H9 (cell line): ENCODE measurements around the gene PKD2L1. TPM values are rescaled to one million over a fixed set of nuclear protein-coding genes. Genes with fewer than 3 reads are reported as not detected.

ENCODE experiments used
- DNase-seq: peaks from one replicate; pipeline ENCODE4 v3.0.0-alpha.2; 2017
- H2AFZ ChIP-seq: one replicate; pipeline ENCODE4 v1.6.1; 2013; ENCODE audit warnings: mild to moderate bottlenecking, low read length, control low read depth, moderate library complexity
- H2AK5ac ChIP-seq: 2 replicates; pipeline ENCODE4 v1.6.1; 2013; ENCODE audit warnings: low read length, control low read depth, mixed read lengths; ENCODE audit not compliant: insufficient read length
- H2BK120ac ChIP-seq: one replicate; pipeline ENCODE4 v1.6.1; 2013; ENCODE audit warnings: low read depth, mild to moderate bottlenecking, low read length, control low read depth, inconsistent platforms; ENCODE audit not compliant: poor library complexity, severe bottlenecking
- H2BK12ac ChIP-seq: 2 replicates; pipeline ENCODE4 v1.6.1; 2013; ENCODE audit warnings: low read length, control low read depth, mixed read lengths, low read depth; ENCODE audit not compliant: insufficient read length
- H2BK15ac ChIP-seq: 2 replicates; pipeline ENCODE4 v1.6.1; 2013; ENCODE audit warnings: low read depth, low read length, control low read depth
- H2BK20ac ChIP-seq: one replicate; pipeline ENCODE4 v1.6.1; 2013; ENCODE audit warnings: low read depth, mild to moderate bottlenecking, low read length, control low read depth, inconsistent platforms; ENCODE audit not compliant: poor library complexity, severe bottlenecking
- H2BK5ac ChIP-seq: 2 replicates; pipeline ENCODE4 v1.6.1; 2013; ENCODE audit warnings: low read length, control low read depth, mixed read lengths; ENCODE audit not compliant: insufficient read length
- H3K14ac ChIP-seq: 2 replicates; pipeline ENCODE4 v1.6.1; 2013; ENCODE audit warnings: low read length, control low read depth; ENCODE audit not compliant: insufficient read depth
- H3K18ac ChIP-seq: 2 replicates; pipeline ENCODE4 v1.6.1; 2013; ENCODE audit warnings: low read depth, mild to moderate bottlenecking, mixed read lengths, low read length, control low read depth; ENCODE audit not compliant: insufficient read length
- H3K23ac ChIP-seq: 2 replicates; pipeline ENCODE4 v1.6.1; 2013; ENCODE audit warnings: low read length, control low read depth, mixed read lengths, low read depth; ENCODE audit not compliant: insufficient read length
- H3K23me2 ChIP-seq: 2 replicates; pipeline ENCODE4 v1.6.1; 2013; ENCODE audit warnings: low read depth, mild to moderate bottlenecking, mixed read lengths, low read length, control low read depth; ENCODE audit not compliant: insufficient read length, poor library complexity, severe bottlenecking
- H3K27ac ChIP-seq: 2 replicates; pipeline ENCODE4 v1.5.1; 2013; ENCODE audit warnings: low read length, control low read depth, mixed read lengths, low read depth; ENCODE audit not compliant: insufficient read length
- H3K27me3 ChIP-seq: 2 replicates; pipeline ENCODE4 v1.6.1; 2013; ENCODE audit warnings: low read length, control low read depth, inconsistent platforms; ENCODE audit not compliant: insufficient read depth
- H3K4ac ChIP-seq: 2 replicates; pipeline ENCODE4 v1.6.1; 2013; ENCODE audit warnings: low read depth, mild to moderate bottlenecking, control low read depth, inconsistent platforms, low read length, moderate library complexity
- H3K4me1 ChIP-seq: 2 replicates; pipeline ENCODE4 v1.6.1; 2013; ENCODE audit warnings: low read length, control low read depth, inconsistent platforms; ENCODE audit not compliant: insufficient read depth
- H3K4me2 ChIP-seq: 2 replicates; pipeline ENCODE4 v1.6.1; 2013; ENCODE audit warnings: low read length, control low read depth, mixed read lengths; ENCODE audit not compliant: insufficient read length, insufficient read depth
- H3K56ac ChIP-seq: 2 replicates; pipeline ENCODE4 v1.6.1; 2013; ENCODE audit warnings: low read depth, mild to moderate bottlenecking, mixed read lengths, low read length, control low read depth; ENCODE audit not compliant: insufficient read length
- H3K79me1 ChIP-seq: 2 replicates; pipeline ENCODE4 v1.6.1; 2013; ENCODE audit warnings: low read depth, mild to moderate bottlenecking, moderate library complexity, low read length, control low read depth, inconsistent platforms; ENCODE audit not compliant: insufficient read depth, poor library complexity, severe bottlenecking
- H3K79me2 ChIP-seq: 2 replicates; pipeline ENCODE4 v1.6.1; 2013; ENCODE audit warnings: low read length, control low read depth, inconsistent platforms; ENCODE audit not compliant: insufficient read depth
- H3K9ac ChIP-seq: 2 replicates; pipeline ENCODE4 v1.6.1; 2013; ENCODE audit warnings: low read length, control low read depth, mixed read lengths; ENCODE audit not compliant: insufficient read length; ENCODE audit errors: extremely low read depth
- H3K9me3 ChIP-seq: one replicate; pipeline ENCODE4 v1.6.1; 2013; ENCODE audit warnings: low read depth, low read length, inconsistent platforms; ENCODE audit not compliant: control insufficient read depth
- H3T11ph ChIP-seq: one replicate; pipeline ENCODE4 v1.6.1; 2013; ENCODE audit warnings: mild to moderate bottlenecking, low read length, control low read depth, inconsistent platforms
- H4K20me1 ChIP-seq: one replicate; pipeline ENCODE4 v1.6.1; 2013; ENCODE audit not compliant: control insufficient read depth, insufficient read length, insufficient read depth
- H4K5ac ChIP-seq: 2 replicates; pipeline ENCODE4 v1.6.1; 2013; ENCODE audit warnings: low read depth, mild to moderate bottlenecking, mixed read lengths, low read length, control low read depth; ENCODE audit not compliant: insufficient read length
- H4K8ac ChIP-seq: replicated peaks from 2 replicates; pipeline ENCODE4 v1.6.1; 2013; ENCODE audit warnings: low read length, control low read depth, mixed read lengths, low read depth; ENCODE audit not compliant: insufficient read length
- H4K91ac ChIP-seq: 2 replicates; pipeline ENCODE4 v1.6.1; 2013; ENCODE audit warnings: low read depth, mild to moderate bottlenecking, moderate library complexity, mixed read lengths, low read length, control low read depth; ENCODE audit not compliant: insufficient read length
- H3K27ac Mint-ChIP-seq, 3 experiments: 2 replicates in 2 of 3; 3 replicates in 1 of 3; pipeline ENCODE4 v1.8.0; 2020 to 2021; ENCODE audit warnings: mixed read lengths in 3 of 3, mild to moderate bottlenecking in 1 of 3, moderate library complexity in 1 of 3
- H3K27me3 Mint-ChIP-seq: 2 replicates; pipeline ENCODE4 v1.8.0; 2021; ENCODE audit warnings: low read depth, mild to moderate bottlenecking, moderate library complexity, mixed read lengths
- H3K36me3 Mint-ChIP-seq, 3 experiments: 2 replicates in 2 of 3; 3 replicates in 1 of 3; pipeline ENCODE4 v1.8.0; 2020 to 2021; ENCODE audit warnings: low read depth in 3 of 3, mixed read lengths in 3 of 3; ENCODE audit not compliant: insufficient read depth in 1 of 3
- H3K4me1 Mint-ChIP-seq, 2 experiments: 2 replicates each; pipeline ENCODE4 v1.8.0; 2020; ENCODE audit warnings: mixed read lengths in 2 of 2
- H3K4me3 Mint-ChIP-seq, 2 experiments: 2 replicates in 1 of 2; 3 replicates in 1 of 2; pipeline ENCODE4 v1.8.0; 2020 to 2021; ENCODE audit warnings: mild to moderate bottlenecking in 2 of 2, mixed read lengths in 2 of 2, moderate library complexity in 1 of 2
- H3K9me3 Mint-ChIP-seq, 2 experiments: 2 replicates in 1 of 2; 3 replicates in 1 of 2; pipeline ENCODE4 v1.8.0; 2020; ENCODE audit warnings: mild to moderate bottlenecking in 2 of 2, mixed read lengths in 2 of 2, moderate library complexity in 1 of 2
- CTCF ChIP-seq: fragments of 200-600 bp; sonication (generic); conservative IDR thresholded peaks from 3 replicates; pipeline ENCODE4 v1.8.0; 2021; ENCODE audit warnings: antibody characterized with exemption, mild to moderate bottlenecking
- WGBS: extraction: QIAGEN DNeasy Blood & Tissue Kit; methylation state at CpG from one replicate; pipeline ENCODE4 v1.1.7; 2013; ENCODE audit warnings: missing lambda C conversion rate, low lambda C conversion rate, mixed read lengths; ENCODE audit not compliant: insufficient read length; ENCODE audit errors: extremely low coverage; 5-methylcytosine and 5-hydroxymethylcytosine counted together
- total RNA-seq: library from RNA; stranded (reverse); gene quantifications from 2 replicates; pipeline ENCODE4 v1.2.1, GENCODE V29; 2021

PKD2L1 gene
- total RNA-seq, 1 experiment from 2014 or later: 0.20 TPM

GRCh38 chr10:100357059-100357858, 27.2 kb upstream of the PKD2L1 start:
- Histone ChIP-seq H3K4me2 (no peak overlapping the region), H3K27ac (no peak overlapping the region), H2AK5ac (no peak overlapping the region), H4K5ac (no peak overlapping the region), H3K56ac (no peak overlapping the region), H3K9me3 (no peaks in the 10 kb centered on the region), H3K18ac (no peak overlapping the region), H3K79me1 (peaks cover 6% of the 10 kb centered on the region), H3K23ac (no peak overlapping the region), H4K8ac (no peak overlapping the region), H4K20me1 (peaks cover 7% of the 10 kb centered on the region), H3K27me3 (no peaks in the 10 kb centered on the region), H2BK120ac (no peak overlapping the region), H3T11ph (no peak overlapping the region), H4K91ac (no peak overlapping the region), H2BK5ac (no peak overlapping the region), H3K4ac (no peak overlapping the region), H3K23me2 (no peaks in the 10 kb centered on the region), H3K79me2 (peaks cover 4% of the 10 kb centered on the region; the same call in 1 of the 2 replicates), H3K4me1 (peaks cover 3% of the 10 kb centered on the region; the same call in 1 of the 2 replicates), H2BK12ac (no peak overlapping the region), H3K14ac (no peak overlapping the region), H2BK15ac (no peak overlapping the region), H2BK20ac (no peak overlapping the region), H2AFZ (no peak overlapping the region), H3K9ac (no peak overlapping the region)
- H3K27me3 Mint-ChIP-seq: no peaks in the 10 kb centered on the region
- DNase-seq: no peak
- H3K27ac Mint-ChIP-seq: peak overlapping the region in 1 of 3 experiments; percentile 46; a peak in 3 of 7 replicates
- no peak for TF ChIP-seq CTCF
- no peaks in the 10 kb centered on the region for H3K9me3 Mint-ChIP-seq
- peaks cover 34 to 37% of the 10 kb centered on the region in 2 experiments for H3K4me1 Mint-ChIP-seq
- H3K36me3 Mint-ChIP-seq: peaks cover 81 to 93% (median 93%) of the 10 kb centered on the region in 3 experiments
- H3K4me3 Mint-ChIP-seq: peak overlapping the region in 1 of 2 experiments; percentile 25; a peak in 1 of 5 replicates
- WGBS: no CpG with 5 or more reads among the region's 4 CpGs
